HEK293 (cell line): ENCODE measurements around the gene CRELD1.

Experiments
- BCL11A ChIP-seq: fragments of 450-650 bp; formaldehyde crosslinking; IDR thresholded peaks from 2 replicates; pipeline ENCODE4 v1.5.1; 2016; ENCODE audit warnings: low read depth, missing biosample characterization, missing genetic modification characterization
- ZBTB8A ChIP-seq: fragments of 450-650 bp; formaldehyde crosslinking; IDR thresholded peaks from 2 replicates; pipeline ENCODE4 v1.5.1; 2016; ENCODE audit warnings: missing biosample characterization, missing genetic modification characterization
- ZEB2 ChIP-seq: fragments of 450-650 bp; formaldehyde crosslinking; IDR thresholded peaks from 2 replicates; pipeline ENCODE4 v1.5.1; 2016; ENCODE audit warnings: missing biosample characterization, missing genetic modification characterization
- ZNF138 ChIP-seq: fragments of 450-650 bp; formaldehyde crosslinking; IDR thresholded peaks from 2 replicates; pipeline ENCODE4 v1.5.1; 2016; ENCODE audit warnings: missing biosample characterization, missing genetic modification characterization, borderline replicate concordance
- ZNF146 ChIP-seq: fragments of 450-650 bp; formaldehyde crosslinking; IDR thresholded peaks from 2 replicates; pipeline ENCODE4 v1.5.1; 2016; ENCODE audit warnings: missing biosample characterization, missing genetic modification characterization
- ZNF175 ChIP-seq: fragments of 450-650 bp; formaldehyde crosslinking; IDR thresholded peaks from 2 replicates; pipeline ENCODE4 v1.5.1; 2016; ENCODE audit warnings: missing biosample characterization, missing genetic modification characterization
- ZNF202 ChIP-seq: fragments of 450-650 bp; formaldehyde crosslinking; IDR thresholded peaks from 2 replicates; pipeline ENCODE4 v1.5.1; 2016; ENCODE audit warnings: missing biosample characterization, missing genetic modification characterization, borderline replicate concordance
- ZNF239 ChIP-seq: fragments of 450-650 bp; formaldehyde crosslinking; IDR thresholded peaks from 2 replicates; pipeline ENCODE4 v1.5.1; 2016; ENCODE audit warnings: missing biosample characterization, missing genetic modification characterization
- ZNF24 ChIP-seq: fragments of 450-650 bp; formaldehyde crosslinking; IDR thresholded peaks from 2 replicates; pipeline ENCODE4 v1.5.1; 2016; ENCODE audit warnings: missing biosample characterization, missing genetic modification characterization
- ZNF274 ChIP-seq, 2 experiments: fragments of 200-500 bp in 1 of 2; fragments of 450-650 bp in 1 of 2; sonication (Bioruptor generic) in 1 of 2; formaldehyde crosslinking in 1 of 2; IDR thresholded peaks; 2 replicates each; pipeline versions ENCODE4 v1.5.1 to v1.6.1; 2014 to 2016; ENCODE audit warnings: borderline replicate concordance in 1 of 2, inconsistent platforms in 1 of 2, low read length in 1 of 2, missing biosample characterization in 1 of 2, missing genetic modification characterization in 1 of 2
- ZNF292 ChIP-seq: fragments of 450-650 bp; formaldehyde crosslinking; IDR thresholded peaks from 2 replicates; pipeline ENCODE4 v1.5.1; 2016; ENCODE audit warnings: low read depth, missing biosample characterization, missing genetic modification characterization, borderline replicate concordance
- ZNF324 ChIP-seq: fragments of 450-650 bp; formaldehyde crosslinking; IDR thresholded peaks from 2 replicates; pipeline ENCODE4 v1.5.1; 2016; ENCODE audit warnings: missing biosample characterization, missing genetic modification characterization
- ZNF341 ChIP-seq: fragments of 450-650 bp; formaldehyde crosslinking; IDR thresholded peaks from 2 replicates; pipeline ENCODE4; 2016; ENCODE audit warnings: low read depth, missing biosample characterization, missing genetic modification characterization
- ZNF660 ChIP-seq: fragments of 450-650 bp; IDR thresholded peaks from 2 replicates; pipeline ENCODE4 v1.5.1; 2018; ENCODE audit warnings: missing biosample characterization, mild to moderate bottlenecking, missing genetic modification characterization
- ZNF843 ChIP-seq: fragments of 450-650 bp; formaldehyde crosslinking; IDR thresholded peaks from 2 replicates; pipeline ENCODE4 v1.5.1; 2016; ENCODE audit warnings: missing biosample characterization, missing genetic modification characterization
- TF ChIP-seq, protein P1 (sequence below): fragments of 450-650 bp; formaldehyde crosslinking; IDR thresholded peaks from 2 replicates; pipeline ENCODE4 v1.5.1; 2016; ENCODE audit warnings: missing biosample characterization, missing genetic modification characterization, borderline replicate concordance
- TF ChIP-seq, protein P2 (sequence below): fragments of 450-650 bp; formaldehyde crosslinking; IDR thresholded peaks from 2 replicates; pipeline ENCODE4 v1.5.1; 2016; ENCODE audit warnings: missing biosample characterization, missing genetic modification characterization, borderline replicate concordance
- TF ChIP-seq, protein P3 (sequence below): fragments of 450-650 bp; formaldehyde crosslinking; IDR thresholded peaks from 2 replicates; pipeline ENCODE4 v1.5.1; 2017; ENCODE audit warnings: missing biosample characterization, mild to moderate bottlenecking, missing genetic modification characterization, moderate library complexity
- TF ChIP-seq, protein P4 (sequence below): fragments of 450-650 bp; formaldehyde crosslinking; IDR thresholded peaks from 2 replicates; pipeline ENCODE4 v1.5.1; 2016; ENCODE audit warnings: missing biosample characterization, missing genetic modification characterization
- TF ChIP-seq, protein P5 (sequence below): fragments of 450-650 bp; formaldehyde crosslinking; IDR thresholded peaks from 2 replicates; pipeline ENCODE4 v1.5.1; 2016; ENCODE audit warnings: missing biosample characterization, missing genetic modification characterization
- TF ChIP-seq, protein P6 (sequence below): fragments of 450-650 bp; formaldehyde crosslinking; IDR thresholded peaks from 2 replicates; pipeline ENCODE4 v1.5.1; 2016; ENCODE audit warnings: missing biosample characterization, missing genetic modification characterization
- TF ChIP-seq, protein P7 (sequence below): fragments of 450-650 bp; formaldehyde crosslinking; IDR thresholded peaks from 2 replicates; pipeline ENCODE4 v1.5.1; 2016; ENCODE audit warnings: missing biosample characterization, missing genetic modification characterization

CRELD1 gene

DNA sequence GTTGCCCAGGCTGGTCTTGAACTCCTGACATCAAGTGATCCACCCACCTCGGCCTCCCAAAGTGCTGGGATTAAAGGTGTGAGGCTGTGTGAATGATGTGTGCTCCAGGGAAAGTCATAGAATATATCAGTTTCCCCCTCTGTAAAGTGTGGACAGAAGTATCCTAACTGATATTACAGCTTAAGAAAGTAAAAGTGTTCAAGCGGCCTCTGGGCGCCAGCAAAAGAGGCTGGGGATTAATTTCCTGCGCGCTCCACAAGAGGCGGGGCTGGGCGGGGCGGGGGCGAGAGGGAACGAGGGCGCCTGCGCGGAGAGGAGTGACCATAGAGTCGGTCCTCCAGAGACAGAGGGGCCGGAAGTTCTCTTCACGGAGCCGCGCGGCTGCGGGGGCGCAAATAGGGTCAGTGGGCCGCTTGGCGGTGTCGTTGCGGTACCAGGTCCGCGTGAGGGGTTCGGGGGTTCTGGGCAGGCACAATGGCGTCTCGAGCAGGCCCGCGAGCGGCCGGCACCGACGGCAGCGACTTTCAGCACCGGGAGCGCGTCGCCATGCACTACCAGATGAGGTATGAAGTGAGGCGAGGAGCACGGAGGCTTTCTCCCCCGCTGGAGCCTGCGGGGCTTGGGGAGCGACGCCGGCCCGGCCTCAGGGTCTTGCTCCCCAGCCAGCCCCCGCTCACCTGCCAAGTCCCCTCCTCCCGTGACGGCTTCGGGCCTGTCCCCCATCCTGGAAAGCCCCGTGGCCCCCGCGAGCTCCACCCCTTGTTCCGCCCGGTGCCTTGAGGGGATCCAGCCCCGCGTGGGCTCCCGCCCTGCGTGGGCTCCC lies 43.2 kb upstream of the CRELD1 start, which contains the start of gene JAGN1 (continued):
- TF ChIP-seq, protein P1, sequence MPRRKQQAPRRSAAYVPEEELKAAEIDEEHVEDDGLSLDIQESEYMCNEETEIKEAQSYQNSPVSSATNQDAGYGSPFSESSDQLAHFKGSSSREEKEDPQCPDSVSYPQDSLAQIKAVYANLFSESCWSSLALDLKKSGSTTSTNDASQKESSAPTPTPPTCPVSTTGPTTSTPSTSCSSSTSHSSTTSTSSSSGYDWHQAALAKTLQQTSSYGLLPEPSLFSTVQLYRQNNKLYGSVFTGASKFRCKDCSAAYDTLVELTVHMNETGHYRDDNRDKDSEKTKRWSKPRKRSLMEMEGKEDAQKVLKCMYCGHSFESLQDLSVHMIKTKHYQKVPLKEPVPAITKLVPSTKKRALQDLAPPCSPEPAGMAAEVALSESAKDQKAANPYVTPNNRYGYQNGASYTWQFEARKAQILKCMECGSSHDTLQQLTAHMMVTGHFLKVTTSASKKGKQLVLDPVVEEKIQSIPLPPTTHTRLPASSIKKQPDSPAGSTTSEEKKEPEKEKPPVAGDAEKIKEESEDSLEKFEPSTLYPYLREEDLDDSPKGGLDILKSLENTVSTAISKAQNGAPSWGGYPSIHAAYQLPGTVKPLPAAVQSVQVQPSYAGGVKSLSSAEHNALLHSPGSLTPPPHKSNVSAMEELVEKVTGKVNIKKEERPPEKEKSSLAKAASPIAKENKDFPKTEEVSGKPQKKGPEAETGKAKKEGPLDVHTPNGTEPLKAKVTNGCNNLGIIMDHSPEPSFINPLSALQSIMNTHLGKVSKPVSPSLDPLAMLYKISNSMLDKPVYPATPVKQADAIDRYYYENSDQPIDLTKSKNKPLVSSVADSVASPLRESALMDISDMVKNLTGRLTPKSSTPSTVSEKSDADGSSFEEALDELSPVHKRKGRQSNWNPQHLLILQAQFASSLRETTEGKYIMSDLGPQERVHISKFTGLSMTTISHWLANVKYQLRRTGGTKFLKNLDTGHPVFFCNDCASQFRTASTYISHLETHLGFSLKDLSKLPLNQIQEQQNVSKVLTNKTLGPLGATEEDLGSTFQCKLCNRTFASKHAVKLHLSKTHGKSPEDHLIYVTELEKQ (tag by site-specific recombination): no peak; the same call in 1 of the 2 replicates
- no peak for TF ChIP-seq BCL11A (tag by site-specific recombination)
- TF ChIP-seq, protein P2, sequence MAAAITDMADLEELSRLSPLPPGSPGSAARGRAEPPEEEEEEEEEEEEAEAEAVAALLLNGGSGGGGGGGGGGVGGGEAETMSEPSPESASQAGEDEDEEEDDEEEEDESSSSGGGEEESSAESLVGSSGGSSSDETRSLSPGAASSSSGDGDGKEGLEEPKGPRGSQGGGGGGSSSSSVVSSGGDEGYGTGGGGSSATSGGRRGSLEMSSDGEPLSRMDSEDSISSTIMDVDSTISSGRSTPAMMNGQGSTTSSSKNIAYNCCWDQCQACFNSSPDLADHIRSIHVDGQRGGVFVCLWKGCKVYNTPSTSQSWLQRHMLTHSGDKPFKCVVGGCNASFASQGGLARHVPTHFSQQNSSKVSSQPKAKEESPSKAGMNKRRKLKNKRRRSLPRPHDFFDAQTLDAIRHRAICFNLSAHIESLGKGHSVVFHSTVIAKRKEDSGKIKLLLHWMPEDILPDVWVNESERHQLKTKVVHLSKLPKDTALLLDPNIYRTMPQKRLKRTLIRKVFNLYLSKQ: peak; percentile 54; the same call in 1 of the 2 replicates
- TF ChIP-seq ZNF274 (IDR thresholded peaks at IDR 0.05; ENCODE audit: low read length): no peak
- no peak for TF ChIP-seq ZNF274 (tag by site-specific recombination; IDR thresholded peaks at IDR 0.05; ENCODE audit: borderline replicate concordance)
- TF ChIP-seq, protein P3, sequence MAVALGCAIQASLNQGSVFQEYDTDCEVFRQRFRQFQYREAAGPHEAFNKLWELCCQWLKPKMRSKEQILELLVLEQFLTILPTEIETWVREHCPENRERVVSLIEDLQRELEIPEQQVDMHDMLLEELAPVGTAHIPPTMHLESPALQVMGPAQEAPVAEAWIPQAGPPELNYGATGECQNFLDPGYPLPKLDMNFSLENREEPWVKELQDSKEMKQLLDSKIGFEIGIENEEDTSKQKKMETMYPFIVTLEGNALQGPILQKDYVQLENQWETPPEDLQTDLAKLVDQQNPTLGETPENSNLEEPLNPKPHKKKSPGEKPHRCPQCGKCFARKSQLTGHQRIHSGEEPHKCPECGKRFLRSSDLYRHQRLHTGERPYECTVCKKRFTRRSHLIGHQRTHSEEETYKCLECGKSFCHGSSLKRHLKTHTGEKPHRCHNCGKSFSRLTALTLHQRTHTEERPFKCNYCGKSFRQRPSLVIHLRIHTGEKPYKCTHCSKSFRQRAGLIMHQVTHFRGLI: peak; percentile 54; the same call in 1 of the 2 replicates
- TF ChIP-seq ZNF138 (tag by site-specific recombination): no peak
- peak; percentile 65 for TF ChIP-seq ZBTB8A
- no peak for TF ChIP-seq ZNF292 (tag by site-specific recombination)
- peak; percentile 73 for TF ChIP-seq ZNF24 (tag by site-specific recombination)
- TF ChIP-seq, protein P4, sequence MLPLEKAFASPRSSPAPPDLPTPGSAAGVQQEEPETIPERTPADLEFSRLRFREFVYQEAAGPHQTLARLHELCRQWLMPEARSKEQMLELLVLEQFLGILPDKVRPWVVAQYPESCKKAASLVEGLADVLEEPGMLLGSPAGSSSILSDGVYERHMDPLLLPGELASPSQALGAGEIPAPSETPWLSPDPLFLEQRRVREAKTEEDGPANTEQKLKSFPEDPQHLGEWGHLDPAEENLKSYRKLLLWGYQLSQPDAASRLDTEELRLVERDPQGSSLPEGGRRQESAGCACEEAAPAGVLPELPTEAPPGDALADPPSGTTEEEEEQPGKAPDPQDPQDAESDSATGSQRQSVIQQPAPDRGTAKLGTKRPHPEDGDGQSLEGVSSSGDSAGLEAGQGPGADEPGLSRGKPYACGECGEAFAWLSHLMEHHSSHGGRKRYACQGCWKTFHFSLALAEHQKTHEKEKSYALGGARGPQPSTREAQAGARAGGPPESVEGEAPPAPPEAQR (tag by site-specific recombination): 0 out of 2 replicates have a peak, but pooled peaks have one; percentile 46
- TF ChIP-seq, protein P5, sequence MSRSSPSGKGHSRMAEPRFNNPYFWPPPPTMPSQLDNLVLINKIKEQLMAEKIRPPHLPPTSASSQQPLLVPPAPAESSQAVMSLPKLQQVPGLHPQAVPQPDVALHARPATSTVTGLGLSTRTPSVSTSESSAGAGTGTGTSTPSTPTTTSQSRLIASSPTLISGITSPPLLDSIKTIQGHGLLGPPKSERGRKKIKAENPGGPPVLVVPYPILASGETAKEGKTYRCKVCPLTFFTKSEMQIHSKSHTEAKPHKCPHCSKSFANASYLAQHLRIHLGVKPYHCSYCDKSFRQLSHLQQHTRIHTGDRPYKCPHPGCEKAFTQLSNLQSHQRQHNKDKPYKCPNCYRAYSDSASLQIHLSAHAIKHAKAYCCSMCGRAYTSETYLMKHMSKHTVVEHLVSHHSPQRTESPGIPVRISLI: no peak
- 0 out of 2 replicates have a peak, but pooled peaks have one; percentile 48 for TF ChIP-seq ZNF239
- peak; percentile 92 for TF ChIP-seq ZNF660
- 0 out of 2 replicates have a peak, but pooled peaks have one; percentile 36 for TF ChIP-seq ZNF146 (tag by site-specific recombination)
- TF ChIP-seq ZNF341 (tag by site-specific recombination): no peak
- no peak for TF ChIP-seq ZNF175
- TF ChIP-seq, protein P6, sequence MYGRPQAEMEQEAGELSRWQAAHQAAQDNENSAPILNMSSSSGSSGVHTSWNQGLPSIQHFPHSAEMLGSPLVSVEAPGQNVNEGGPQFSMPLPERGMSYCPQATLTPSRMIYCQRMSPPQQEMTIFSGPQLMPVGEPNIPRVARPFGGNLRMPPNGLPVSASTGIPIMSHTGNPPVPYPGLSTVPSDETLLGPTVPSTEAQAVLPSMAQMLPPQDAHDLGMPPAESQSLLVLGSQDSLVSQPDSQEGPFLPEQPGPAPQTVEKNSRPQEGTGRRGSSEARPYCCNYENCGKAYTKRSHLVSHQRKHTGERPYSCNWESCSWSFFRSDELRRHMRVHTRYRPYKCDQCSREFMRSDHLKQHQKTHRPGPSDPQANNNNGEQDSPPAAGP: peak; percentile 89
- no peak for TF ChIP-seq ZNF202
- TF ChIP-seq ZNF843 (tag by site-specific recombination): peak; percentile 73
- TF ChIP-seq, protein P7, sequence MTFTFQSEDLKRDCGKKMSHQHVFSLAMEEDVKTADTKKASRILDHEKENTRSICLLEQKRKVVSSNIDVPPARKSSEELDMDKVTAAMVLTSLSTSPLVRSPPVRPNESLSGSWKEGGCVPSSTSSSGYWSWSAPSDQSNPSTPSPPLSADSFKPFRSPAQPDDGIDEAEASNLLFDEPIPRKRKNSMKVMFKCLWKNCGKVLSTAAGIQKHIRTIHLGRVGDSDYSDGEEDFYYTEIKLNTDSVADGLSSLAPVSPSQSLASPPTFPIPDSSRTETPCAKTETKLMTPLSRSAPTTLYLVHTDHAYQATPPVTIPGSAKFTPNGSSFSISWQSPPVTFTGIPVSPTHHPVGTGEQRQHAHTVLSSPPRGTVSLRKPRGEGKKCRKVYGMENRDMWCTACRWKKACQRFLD (tag by site-specific recombination): no peak
- peak; percentile 96 for TF ChIP-seq ZNF324 (tag by site-specific recombination)
- TF ChIP-seq ZEB2 (tag by site-specific recombination): peak; percentile 79; the same call in 1 of the 2 replicates
